Stomach (tissue), 4 donors: ENCODE results near the gene TRIM24.
"Not testable (repeated sequence)": the region's sequence is repeated elsewhere in the genome, so short reads cannot be mapped to it uniquely, and the experiment has no call there.

Experiments
- EP300 ChIP-seq: sonication (generic); formaldehyde crosslinking; IDR thresholded peaks from one replicate; pipeline ENCODE4 v1.6.1; 2017; ENCODE audit warnings: antibody characterized with exemption
- POLR2A ChIP-seq, 4 donors: fragments of 450-650 bp; IDR thresholded peaks; one replicate each; pipeline ENCODE4 v1.6.1; 2016; ENCODE audit warnings: antibody characterized with exemption in 4 of 4, control low read depth in 2 of 4, mild to moderate bottlenecking in 1 of 4, moderate library complexity in 1 of 4
- TF ChIP-seq, protein P1 (sequence below), 7 experiments: fragments of 450-650 bp in 4 of 7; fragments of 200-600 bp in 3 of 7; sonication (generic) in 3 of 7; IDR thresholded peaks; one replicate each; pipeline ENCODE4 v1.5.1; 2016 to 2019; ENCODE audit warnings: antibody characterized with exemption in 7 of 7, control low read depth in 2 of 7, mild to moderate bottlenecking in 1 of 7

DNA sequence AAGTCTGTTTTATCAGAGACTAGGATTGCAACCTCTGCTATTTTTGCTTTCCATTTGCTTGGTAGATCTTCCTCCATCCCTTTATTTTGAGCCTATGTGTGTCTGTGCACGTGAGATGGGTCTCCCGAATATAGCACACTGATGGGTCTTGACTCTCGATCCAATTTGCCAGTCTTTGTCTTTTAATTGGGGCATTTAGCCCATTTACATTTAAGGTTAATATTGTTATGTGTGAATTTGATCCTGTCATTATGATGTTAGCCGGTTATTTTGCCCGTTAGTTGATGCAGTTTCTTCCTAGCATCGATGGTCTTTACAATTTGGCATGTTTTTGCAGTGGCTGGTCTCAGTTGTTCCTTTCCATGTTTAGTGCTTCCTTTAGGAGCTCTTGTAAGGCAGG lies 29.1 kb downstream of the TRIM24 start:
- TF ChIP-seq, protein P1, sequence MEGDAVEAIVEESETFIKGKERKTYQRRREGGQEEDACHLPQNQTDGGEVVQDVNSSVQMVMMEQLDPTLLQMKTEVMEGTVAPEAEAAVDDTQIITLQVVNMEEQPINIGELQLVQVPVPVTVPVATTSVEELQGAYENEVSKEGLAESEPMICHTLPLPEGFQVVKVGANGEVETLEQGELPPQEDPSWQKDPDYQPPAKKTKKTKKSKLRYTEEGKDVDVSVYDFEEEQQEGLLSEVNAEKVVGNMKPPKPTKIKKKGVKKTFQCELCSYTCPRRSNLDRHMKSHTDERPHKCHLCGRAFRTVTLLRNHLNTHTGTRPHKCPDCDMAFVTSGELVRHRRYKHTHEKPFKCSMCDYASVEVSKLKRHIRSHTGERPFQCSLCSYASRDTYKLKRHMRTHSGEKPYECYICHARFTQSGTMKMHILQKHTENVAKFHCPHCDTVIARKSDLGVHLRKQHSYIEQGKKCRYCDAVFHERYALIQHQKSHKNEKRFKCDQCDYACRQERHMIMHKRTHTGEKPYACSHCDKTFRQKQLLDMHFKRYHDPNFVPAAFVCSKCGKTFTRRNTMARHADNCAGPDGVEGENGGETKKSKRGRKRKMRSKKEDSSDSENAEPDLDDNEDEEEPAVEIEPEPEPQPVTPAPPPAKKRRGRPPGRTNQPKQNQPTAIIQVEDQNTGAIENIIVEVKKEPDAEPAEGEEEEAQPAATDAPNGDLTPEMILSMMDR (IDR thresholded peaks at IDR 0.05) = not testable (repeated sequence)
- TF ChIP-seq EP300; POLR2A (IDR thresholded peaks at IDR 0.05): not testable (repeated sequence)
